HCT116 (cell line): ENCODE measurements around the gene ZDHHC19. TPM values are rescaled to one million over a fixed set of nuclear protein-coding genes. Genes with fewer than 3 reads are reported as not detected.

Experiments
- ATAC-seq: fragments of 200-7000 bp; cut with Tn5 transposase; 2 replicates; pipeline ENCODE4 v1.9.1; 2020; ENCODE audit warnings: mild to moderate bottlenecking, moderate library complexity
- BruUV-seq: library from RNA; stranded (reverse); fragments of 400-500 nt; replicated peaks from 2 replicates; lab custom pipeline; 2021; lab: Mats Ljungman, UMichigan
- CTCF ChIA-PET: fragments of 300-600 bp; sonication (Branson Sonifier 250); formaldehyde crosslinking; loops from one replicate; lab custom pipeline; 2021; ENCODE audit warnings: antibody characterized with exemption; lab: Charles Lee
- POLR2A ChIA-PET: fragments of 300-600, 350-600 bp; sonication (Branson Sonifier 250); formaldehyde crosslinking; loops from one replicate; lab custom pipeline; 2021; ENCODE audit warnings: antibody characterized with exemption; lab: Charles Lee
- RAD21 ChIA-PET, 2 experiments: fragments of 300-600 bp; sonication (Branson Sonifier 250); formaldehyde crosslinking; loops; one replicate each; lab custom pipeline; 2023; ENCODE audit warnings: low total read pairs in 2 of 2; ENCODE audit not compliant: uncharacterized antibody in 2 of 2, unreplicated experiment in 2 of 2, low non-redundant PET in 1 of 2; lab: Charles Lee
- DNase-seq: peaks from one replicate; pipeline ENCODE4 v3.0.0-alpha.2; 2010; ENCODE audit warnings: low read depth, low spot score
- H2AFZ ChIP-seq: fragments of 200-600 bp; shearing (Covaris generic), sonication (generic); 2 replicates; pipeline ENCODE4 v1.6.1; 2017; ENCODE audit warnings: low read depth, mixed run types, mixed read lengths, antibody characterized with exemption, low read length; ENCODE audit not compliant: poor library complexity, severe bottlenecking
- H3K27ac ChIP-seq: 2 replicates; pipeline ENCODE4 v1.5.1; 2012; ENCODE audit warnings: low read depth, low read length
- H3K27me3 ChIP-seq: fragments of 200-600 bp; sonication (generic); 2 replicates; pipeline ENCODE4 v1.6.1; 2016; ENCODE audit warnings: mixed run types, low read length, mixed read lengths; ENCODE audit not compliant: insufficient read depth
- H3K36me3 ChIP-seq, 2 experiments: fragments of 200-500 bp in 1 of 2; fragments of 200-600 bp in 1 of 2; sonication (Bioruptor generic) in 1 of 2; sonication (generic) in 1 of 2; 2 replicates each; pipeline versions ENCODE4 v1.5.1 to v1.6.1; 2014 to 2016; ENCODE audit warnings: low read length in 2 of 2, inconsistent platforms in 1 of 2, mixed read lengths in 1 of 2, mixed run types in 1 of 2; ENCODE audit not compliant: insufficient read depth in 2 of 2, control insufficient read depth in 1 of 2
- H3K4me1 ChIP-seq, 2 experiments: fragments of 200-600 bp in 1 of 2; sonication (generic) in 1 of 2; 2 replicates each; pipeline versions ENCODE4 v1.5.1 to v1.6.1; 2012 to 2017; ENCODE audit warnings: low read length in 2 of 2, inconsistent platforms in 1 of 2, mild to moderate bottlenecking in 1 of 2, mixed read lengths in 1 of 2, mixed run types in 1 of 2, moderate library complexity in 1 of 2; ENCODE audit not compliant: insufficient read depth in 2 of 2, control insufficient read depth in 1 of 2
- H3K4me2 ChIP-seq: fragments of 200-600 bp; sonication (generic); 2 replicates; pipeline ENCODE4 v1.6.1; 2017; ENCODE audit warnings: mixed run types, low read length, mixed read lengths
- H3K4me3 ChIP-seq, 2 experiments: fragments of 200-600 bp in 1 of 2; sonication (generic) in 1 of 2; replicated peaks in 1 of 2; 2 replicates each; pipeline ENCODE4 v1.5.1; 2011 to 2016; ENCODE audit warnings: low read length in 2 of 2, control low read depth in 1 of 2, low read depth in 1 of 2, mild to moderate bottlenecking in 1 of 2, mixed read lengths in 1 of 2, mixed run types in 1 of 2
- H3K79me2 ChIP-seq: fragments of 200-600 bp; sonication (generic); 2 replicates; pipeline ENCODE4 v1.6.1; 2017; ENCODE audit warnings: mild to moderate bottlenecking, mixed run types, low read length, moderate library complexity, mixed read lengths; ENCODE audit not compliant: insufficient read depth
- H3K9ac ChIP-seq: fragments of 200-600 bp; sonication (generic); 2 replicates; pipeline ENCODE4 v1.6.1; 2016; ENCODE audit warnings: low read length, mixed read lengths
- H3K9me2 ChIP-seq: fragments of 200-600 bp; sonication (generic), shearing (Covaris generic); 2 replicates; pipeline ENCODE4 v1.6.1; 2017; ENCODE audit warnings: mixed run types, mild to moderate bottlenecking, moderate library complexity; ENCODE audit not compliant: insufficient read depth
- H3K9me3 ChIP-seq, 2 experiments: fragments of 200-500 bp in 1 of 2; fragments of 200-600 bp in 1 of 2; sonication (Bioruptor generic) in 1 of 2; sonication (generic) in 1 of 2; 2 replicates each; pipeline ENCODE4 v1.6.1; 2014 to 2017; ENCODE audit warnings: low read length in 2 of 2, mixed read lengths in 2 of 2, inconsistent platforms in 1 of 2, low read depth in 1 of 2, mild to moderate bottlenecking in 1 of 2, mixed run types in 1 of 2, moderate library complexity in 1 of 2; ENCODE audit not compliant: control insufficient read depth in 1 of 2, insufficient read depth in 1 of 2
- H4K20me1 ChIP-seq: fragments of 200-600 bp; sonication (generic), shearing (Covaris generic); 2 replicates; pipeline ENCODE4 v1.6.1; 2017; ENCODE audit warnings: mixed run types, mild to moderate bottlenecking, moderate library complexity; ENCODE audit not compliant: insufficient read depth
- CBX3 ChIP-seq: IDR thresholded peaks from 2 replicates; pipeline ENCODE4 v1.6.1; 2012; ENCODE audit warnings: low read depth
- CEBPB ChIP-seq: IDR thresholded peaks from 2 replicates; pipeline ENCODE4 v1.6.1; 2012; ENCODE audit warnings: low read depth
- ELF1 ChIP-seq: IDR thresholded peaks from 2 replicates; pipeline ENCODE4 v1.6.1; 2012; ENCODE audit warnings: low read depth, borderline replicate concordance
- EZH2 ChIP-seq: fragments of 200-600 bp; sonication (generic); IDR thresholded peaks from 2 replicates; pipeline ENCODE4 v1.6.1; 2017; ENCODE audit warnings: antibody characterized with exemption, mixed run types
- EZH2phosphoT487 ChIP-seq: fragments of 200-600 bp; IDR thresholded peaks from 2 replicates; pipeline ENCODE4 v1.6.1; 2018; ENCODE audit warnings: antibody characterized with exemption, borderline replicate concordance
- FOSL1 ChIP-seq: IDR thresholded peaks from 2 replicates; pipeline ENCODE4 v1.6.1; 2012; ENCODE audit warnings: low read depth
- JUND ChIP-seq: IDR thresholded peaks from 2 replicates; pipeline ENCODE4 v1.6.1; 2012
- MAX ChIP-seq: IDR thresholded peaks from 2 replicates; pipeline ENCODE4 v1.6.1; 2012
- POLR2A ChIP-seq: IDR thresholded peaks from 2 replicates; pipeline ENCODE4 v1.7.0; 2011; ENCODE audit warnings: borderline replicate concordance; ENCODE audit not compliant: insufficient read depth, insufficient read length; ENCODE audit errors: extremely low read depth
- POLR2AphosphoS5 ChIP-seq: IDR thresholded peaks from 2 replicates; pipeline ENCODE4 v1.6.1; 2011; ENCODE audit warnings: mild to moderate bottlenecking, low read depth, low read length, moderate library complexity
- RAD21 ChIP-seq: IDR thresholded peaks from 2 replicates; pipeline ENCODE4 v1.6.1; 2012; ENCODE audit warnings: low read depth, mild to moderate bottlenecking
- SIN3A ChIP-seq: IDR thresholded peaks from 2 replicates; pipeline ENCODE4 v1.6.1; 2012; ENCODE audit warnings: low read depth
- SP1 ChIP-seq: IDR thresholded peaks from 2 replicates; pipeline ENCODE4 v1.6.1; 2012; ENCODE audit warnings: low read depth
- SRF ChIP-seq: IDR thresholded peaks from 2 replicates; pipeline ENCODE4 v1.6.1; 2012; ENCODE audit warnings: low read depth
- TCF7L2 ChIP-seq: IDR thresholded peaks from 2 replicates; pipeline ENCODE4 v1.7.0; 2011; ENCODE audit warnings: borderline replicate concordance, inconsistent platforms; ENCODE audit not compliant: insufficient read depth, insufficient read length; ENCODE audit errors: extremely low read depth
- ZBTB33 ChIP-seq: IDR thresholded peaks from 2 replicates; pipeline ENCODE4 v1.6.1; 2011; ENCODE audit warnings: mild to moderate bottlenecking, low read length, moderate library complexity; ENCODE audit not compliant: insufficient replicate concordance; ENCODE audit errors: extremely low read depth
- ZNF274 ChIP-seq: fragments of 200-500 bp; sonication (Bioruptor generic); IDR thresholded peaks from 2 replicates; pipeline ENCODE4 v1.6.1; 2014; ENCODE audit warnings: mild to moderate bottlenecking, low read depth, low read length, inconsistent platforms
- intact Hi-C: fragments of 100-400 bp; cut with micrococcal nuclease; formaldehyde crosslinking; loops from 2 replicates; pipeline ENCODE4 v1.10.0; 2022
- total RNA-seq: library from RNA; stranded (reverse); gene quantifications from one replicate; pipeline ENCODE4 v1.2.1, GENCODE V29; 2021; ENCODE audit not compliant: unreplicated experiment
- TF ChIP-seq, protein P1 (sequence below), 3 experiments: fragments of 200-600 bp in 1 of 3; sonication (generic) in 1 of 3; IDR thresholded peaks in 2 of 3; conservative IDR thresholded peaks in 1 of 3; 2 replicates each; pipeline ENCODE4 v1.5.1; 2012 to 2017; ENCODE audit warnings: low read depth in 2 of 3, low read length in 2 of 3, antibody characterized with exemption in 1 of 3, borderline replicate concordance in 1 of 3, control low read depth in 1 of 3, mild to moderate bottlenecking in 1 of 3, mixed read lengths in 1 of 3, mixed run types in 1 of 3, moderate library complexity in 1 of 3; ENCODE audit not compliant: insufficient read depth in 1 of 3
- TF ChIP-seq, protein P2 (sequence below): IDR thresholded peaks from 2 replicates; pipeline ENCODE4 v1.6.1; 2012; ENCODE audit warnings: low read depth
- TF ChIP-seq, protein P3 (sequence below): IDR thresholded peaks from 2 replicates; pipeline ENCODE4 v1.6.1; 2012

ZDHHC19 gene
- total RNA-seq, 1 experiment from 2014 or later: not detected

DNA sequence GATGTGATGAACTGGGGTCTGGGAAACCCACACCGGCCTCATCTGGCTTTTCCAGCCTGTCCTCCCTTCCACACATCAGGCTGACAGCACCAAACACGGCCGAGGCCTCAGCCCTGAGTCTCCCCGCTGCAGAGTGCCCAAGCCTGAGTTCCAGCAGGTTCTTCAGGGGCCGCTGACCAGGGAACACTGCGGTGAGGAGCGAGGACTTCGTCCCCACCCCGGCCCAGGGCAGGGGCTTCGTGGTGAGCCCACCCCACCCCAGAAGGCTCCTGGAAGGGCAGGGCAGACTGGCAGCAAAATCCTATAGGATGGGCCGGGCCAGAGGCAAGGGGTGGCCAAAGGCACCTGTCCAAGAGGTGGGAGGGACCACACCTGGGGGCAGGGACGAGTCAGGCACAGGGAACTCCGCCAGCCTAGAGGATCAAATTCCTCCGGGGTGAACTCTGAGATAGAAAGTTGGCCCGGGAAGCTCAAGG lies 4.9 kb upstream of the ZDHHC19 start, which contains the start of gene SLC51A:
Gene SLC51A (plus strand): TSS at position 446 of the 476 bp plus-strand sequence. CDS start 179 bp downstream, outside the sequence.
- H3K27ac ChIP-seq: no peak within 1 kb of the TSS
- H3K36me3 ChIP-seq: no peaks in the 10 kb centered on the region
- no TSS peak for BruUV-seq
- DNase-seq (no peak), ATAC-seq (0 out of 2 replicates have a peak, but pooled peaks have one; percentile 33)
- no peaks in the 10 kb centered on the region for H4K20me1 ChIP-seq
- CTCF ChIA-PET: no interaction called here
- H3K9me3 ChIP-seq: no peaks in the 10 kb centered on the region
- POLR2A ChIA-PET: no interaction called here
- RAD21 ChIA-PET: no interaction called here
- no peak within 1 kb of the TSS for H2AFZ ChIP-seq
- H3K9ac ChIP-seq: no peak within 1 kb of the TSS
- no peak for TF ChIP-seq JUND
- TF ChIP-seq RAD21: no peak
- no peak for TF ChIP-seq EZH2phosphoT487
- TF ChIP-seq MAX: no peak
- TF ChIP-seq, protein P1, sequence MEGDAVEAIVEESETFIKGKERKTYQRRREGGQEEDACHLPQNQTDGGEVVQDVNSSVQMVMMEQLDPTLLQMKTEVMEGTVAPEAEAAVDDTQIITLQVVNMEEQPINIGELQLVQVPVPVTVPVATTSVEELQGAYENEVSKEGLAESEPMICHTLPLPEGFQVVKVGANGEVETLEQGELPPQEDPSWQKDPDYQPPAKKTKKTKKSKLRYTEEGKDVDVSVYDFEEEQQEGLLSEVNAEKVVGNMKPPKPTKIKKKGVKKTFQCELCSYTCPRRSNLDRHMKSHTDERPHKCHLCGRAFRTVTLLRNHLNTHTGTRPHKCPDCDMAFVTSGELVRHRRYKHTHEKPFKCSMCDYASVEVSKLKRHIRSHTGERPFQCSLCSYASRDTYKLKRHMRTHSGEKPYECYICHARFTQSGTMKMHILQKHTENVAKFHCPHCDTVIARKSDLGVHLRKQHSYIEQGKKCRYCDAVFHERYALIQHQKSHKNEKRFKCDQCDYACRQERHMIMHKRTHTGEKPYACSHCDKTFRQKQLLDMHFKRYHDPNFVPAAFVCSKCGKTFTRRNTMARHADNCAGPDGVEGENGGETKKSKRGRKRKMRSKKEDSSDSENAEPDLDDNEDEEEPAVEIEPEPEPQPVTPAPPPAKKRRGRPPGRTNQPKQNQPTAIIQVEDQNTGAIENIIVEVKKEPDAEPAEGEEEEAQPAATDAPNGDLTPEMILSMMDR (IDR thresholded peaks at IDR 0.05 in 2 of 3, conservative IDR thresholded peaks at IDR 0.05 in 1 of 3; ENCODE audit: borderline replicate concordance in 1 of 3, insufficient read depth in 1 of 3, low read depth in 2 of 3, low read length in 2 of 3): no peak
- no peak for TF ChIP-seq SRF
- no peak for TF ChIP-seq SP1
- no peak for TF ChIP-seq ELF1
- no peak for TF ChIP-seq TCF7L2
- no peak for TF ChIP-seq FOSL1
- TF ChIP-seq SIN3A: no peak
- TF ChIP-seq, protein P2, sequence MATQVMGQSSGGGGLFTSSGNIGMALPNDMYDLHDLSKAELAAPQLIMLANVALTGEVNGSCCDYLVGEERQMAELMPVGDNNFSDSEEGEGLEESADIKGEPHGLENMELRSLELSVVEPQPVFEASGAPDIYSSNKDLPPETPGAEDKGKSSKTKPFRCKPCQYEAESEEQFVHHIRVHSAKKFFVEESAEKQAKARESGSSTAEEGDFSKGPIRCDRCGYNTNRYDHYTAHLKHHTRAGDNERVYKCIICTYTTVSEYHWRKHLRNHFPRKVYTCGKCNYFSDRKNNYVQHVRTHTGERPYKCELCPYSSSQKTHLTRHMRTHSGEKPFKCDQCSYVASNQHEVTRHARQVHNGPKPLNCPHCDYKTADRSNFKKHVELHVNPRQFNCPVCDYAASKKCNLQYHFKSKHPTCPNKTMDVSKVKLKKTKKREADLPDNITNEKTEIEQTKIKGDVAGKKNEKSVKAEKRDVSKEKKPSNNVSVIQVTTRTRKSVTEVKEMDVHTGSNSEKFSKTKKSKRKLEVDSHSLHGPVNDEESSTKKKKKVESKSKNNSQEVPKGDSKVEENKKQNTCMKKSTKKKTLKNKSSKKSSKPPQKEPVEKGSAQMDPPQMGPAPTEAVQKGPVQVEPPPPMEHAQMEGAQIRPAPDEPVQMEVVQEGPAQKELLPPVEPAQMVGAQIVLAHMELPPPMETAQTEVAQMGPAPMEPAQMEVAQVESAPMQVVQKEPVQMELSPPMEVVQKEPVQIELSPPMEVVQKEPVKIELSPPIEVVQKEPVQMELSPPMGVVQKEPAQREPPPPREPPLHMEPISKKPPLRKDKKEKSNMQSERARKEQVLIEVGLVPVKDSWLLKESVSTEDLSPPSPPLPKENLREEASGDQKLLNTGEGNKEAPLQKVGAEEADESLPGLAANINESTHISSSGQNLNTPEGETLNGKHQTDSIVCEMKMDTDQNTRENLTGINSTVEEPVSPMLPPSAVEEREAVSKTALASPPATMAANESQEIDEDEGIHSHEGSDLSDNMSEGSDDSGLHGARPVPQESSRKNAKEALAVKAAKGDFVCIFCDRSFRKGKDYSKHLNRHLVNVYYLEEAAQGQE: no peak
- no peak for TF ChIP-seq ZNF274
- TF ChIP-seq, protein P3, sequence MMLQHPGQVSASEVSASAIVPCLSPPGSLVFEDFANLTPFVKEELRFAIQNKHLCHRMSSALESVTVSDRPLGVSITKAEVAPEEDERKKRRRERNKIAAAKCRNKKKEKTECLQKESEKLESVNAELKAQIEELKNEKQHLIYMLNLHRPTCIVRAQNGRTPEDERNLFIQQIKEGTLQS: no peak
- no peak for TF ChIP-seq CEBPB
- TF ChIP-seq ZBTB33: no peak
- TF ChIP-seq CBX3: no peak
- TF ChIP-seq POLR2A: no peak
- no peak for TF ChIP-seq POLR2AphosphoS5
- no peak for TF ChIP-seq EZH2
- no peaks in the 10 kb centered on the region for H3K9me2 ChIP-seq
- no peak within 1 kb of the TSS for H3K4me3 ChIP-seq
- H3K27me3 ChIP-seq: no peaks in the 10 kb centered on the region
- no peaks in the 10 kb centered on the region for H3K79me2 ChIP-seq
- no peaks in the 10 kb centered on the region for H3K4me1 ChIP-seq
- intact Hi-C loops: no loop called here
- no peak within 1 kb of the TSS for H3K4me2 ChIP-seq
